ENCODE results near the gene ALKBH7. TPM values are rescaled to one million over a fixed set of nuclear protein-coding genes. Genes with fewer than 3 reads are reported as not detected.
"Not testable (repeated sequence)": the region's sequence is repeated elsewhere in the genome, so short reads cannot be mapped to it uniquely, and the experiment has no call there.

ALKBH7 gene
- total RNA-seq (2014; rRNA removed; shearing (Covaris generic)), result 105 and 149 TPM in 2 replicates

DNA sequence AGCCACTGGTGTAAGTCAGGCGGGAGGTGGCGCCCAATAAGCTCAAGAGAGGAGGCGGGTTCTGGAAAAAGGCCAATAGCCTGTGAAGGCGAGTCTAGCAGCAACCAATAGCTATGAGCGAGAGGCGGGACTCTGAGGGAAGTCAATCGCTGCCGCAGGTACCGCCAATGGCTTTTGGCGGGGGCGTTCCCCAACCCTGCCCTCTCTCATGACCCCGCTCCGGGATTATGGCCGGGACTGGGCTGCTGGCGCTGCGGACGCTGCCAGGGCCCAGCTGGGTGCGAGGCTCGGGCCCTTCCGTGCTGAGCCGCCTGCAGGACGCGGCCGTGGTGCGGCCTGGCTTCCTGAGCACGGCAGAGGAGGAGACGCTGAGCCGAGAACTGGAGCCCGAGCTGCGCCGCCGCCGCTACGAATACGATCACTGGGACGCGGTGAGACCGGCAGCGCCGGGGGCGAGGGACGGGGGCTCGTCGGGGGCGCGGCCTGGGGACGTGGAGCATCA, at the start of gene ALKBH7:
Gene ALKBH7 (plus strand): TSS at position 201 of the 502 bp plus-strand sequence. CDS start 27 bp downstream, at position 228.
- peak; percentile 100 for DNase-seq (ENCODE audit: low spot score)
- in situ Hi-C loops (cut with HindIII; ENCODE audit: low sequenced_read_pairs), result no loop called here

GRCh38 chr19:6324757-6325156, 47.8 kb upstream of the ALKBH7 start:
- DNase-seq (ENCODE audit: low spot score), result no peak
- in situ Hi-C loops (cut with HindIII; ENCODE audit: low sequenced_read_pairs), result no loop called here

DNA sequence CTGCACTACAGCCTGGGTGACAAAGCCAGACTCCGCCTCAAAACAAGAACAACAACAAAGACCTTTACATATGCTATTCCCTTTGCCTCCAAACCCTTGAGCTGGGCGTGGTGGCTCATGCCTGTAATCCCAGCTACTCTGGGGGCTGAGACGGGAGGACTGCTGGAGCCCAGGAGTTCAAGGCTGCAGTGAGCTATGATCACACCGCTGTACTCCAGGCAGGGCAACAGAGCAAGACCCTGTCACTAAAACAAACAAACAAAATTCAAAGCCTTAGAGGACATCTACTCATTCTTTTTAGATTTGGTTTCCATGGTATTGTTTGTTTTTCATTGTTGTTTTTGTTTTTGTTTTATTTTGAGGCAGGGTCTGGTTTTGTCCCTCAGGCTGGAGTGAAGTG, 47.0 kb upstream of the ALKBH7 start:
- DNase-seq (ENCODE audit: low spot score), result no peak
- in situ Hi-C loops (cut with HindIII; ENCODE audit: low sequenced_read_pairs), result no loop called here

DNA sequence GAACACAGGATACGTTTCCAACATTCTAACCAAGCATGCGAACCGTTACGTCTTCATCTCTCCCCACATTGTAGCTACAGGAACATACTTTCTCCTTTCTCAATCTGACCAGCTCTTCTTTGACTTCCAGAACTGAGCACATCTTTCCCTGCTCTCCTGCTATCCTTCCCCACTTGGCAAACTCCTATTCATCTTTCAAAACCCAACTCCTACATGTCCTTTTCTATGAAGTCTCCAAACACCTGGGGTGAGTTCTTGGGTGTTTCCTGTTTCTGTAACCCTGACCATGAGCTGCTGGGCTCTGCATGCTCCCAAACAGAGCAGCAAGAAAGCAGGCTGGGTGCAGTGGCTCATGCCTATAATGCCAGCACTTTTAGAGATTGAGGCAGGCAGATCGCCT, 45.8 kb upstream of the ALKBH7 start:
- DNase-seq (ENCODE audit: low spot score), result no peak
- in situ Hi-C loops (cut with HindIII; ENCODE audit: low sequenced_read_pairs), result no loop called here

DNA sequence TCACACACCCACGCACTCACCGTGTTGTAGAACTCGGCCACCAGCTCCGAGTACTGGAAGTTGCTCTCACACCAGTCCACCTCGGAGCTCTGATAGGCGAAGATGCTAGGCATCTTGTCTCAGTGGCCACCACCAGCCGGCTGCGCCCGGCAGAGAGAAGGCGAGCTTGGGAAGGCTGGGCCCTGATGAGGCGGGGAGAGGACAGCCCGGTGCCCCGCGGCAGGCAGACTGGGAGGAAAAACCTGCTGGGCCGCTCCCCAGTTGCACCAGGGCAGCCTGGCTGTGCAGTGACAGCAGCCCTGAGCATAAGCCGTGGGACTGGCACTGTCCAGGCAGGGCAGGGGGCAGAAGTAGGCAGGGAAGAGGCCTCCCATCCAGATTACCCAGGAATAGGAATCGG, 39.2 kb upstream of the ALKBH7 start, which contains the start of gene ACER1:
Gene ACER1 (minus strand): TSS at position 174 of the 400 bp plus-strand sequence. CDS start 61 bp downstream, at position 113.
- in situ Hi-C loops (cut with HindIII; ENCODE audit: low sequenced_read_pairs), result no loop called here
- no peak for DNase-seq (ENCODE audit: low spot score)

DNA sequence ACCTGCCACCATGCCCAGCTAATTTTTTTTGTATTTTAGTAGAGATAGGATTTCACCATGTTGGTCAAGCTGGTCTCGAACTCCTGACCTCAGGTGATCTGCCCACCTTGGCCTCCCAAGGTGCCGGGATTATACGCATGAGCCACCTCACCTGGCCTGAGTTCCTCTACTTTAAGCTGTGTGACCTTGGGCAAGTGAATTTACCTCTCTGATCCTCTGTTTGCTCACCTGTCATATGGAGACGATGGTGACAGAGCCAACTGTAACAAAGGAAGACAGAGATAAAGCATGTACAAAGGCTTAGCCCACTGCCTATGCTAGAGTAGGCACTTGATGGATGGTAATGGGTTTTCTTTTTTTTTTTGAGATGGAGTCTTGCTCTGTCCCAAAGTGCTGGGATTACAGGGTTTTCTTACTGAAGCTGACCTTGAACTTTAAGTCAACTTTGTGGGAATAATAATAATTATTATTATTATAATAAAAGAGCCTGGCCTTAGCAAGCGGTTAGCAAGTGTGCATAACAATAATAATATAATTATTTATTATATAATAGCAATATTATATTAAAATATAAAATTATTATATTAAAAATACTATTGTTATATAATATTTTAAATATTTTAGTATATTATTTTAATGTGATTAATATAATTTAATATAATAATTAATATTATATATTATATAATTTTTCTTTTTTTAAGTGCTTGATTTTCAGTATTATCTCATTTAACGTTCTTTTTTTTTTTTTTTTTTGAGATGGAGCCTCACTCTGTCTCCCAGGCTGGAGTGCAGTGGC, 37.9 kb upstream of the ALKBH7 start:
- DNase-seq (ENCODE audit: low spot score), result no peak
- in situ Hi-C loops (cut with HindIII; ENCODE audit: low sequenced_read_pairs), result no loop called here

GRCh38 chr19:6340493-6341201, 31.9 kb upstream of the ALKBH7 start:
- no peak for DNase-seq (ENCODE audit: low spot score)
- in situ Hi-C loops (cut with HindIII; ENCODE audit: low sequenced_read_pairs), result no loop called here

DNA sequence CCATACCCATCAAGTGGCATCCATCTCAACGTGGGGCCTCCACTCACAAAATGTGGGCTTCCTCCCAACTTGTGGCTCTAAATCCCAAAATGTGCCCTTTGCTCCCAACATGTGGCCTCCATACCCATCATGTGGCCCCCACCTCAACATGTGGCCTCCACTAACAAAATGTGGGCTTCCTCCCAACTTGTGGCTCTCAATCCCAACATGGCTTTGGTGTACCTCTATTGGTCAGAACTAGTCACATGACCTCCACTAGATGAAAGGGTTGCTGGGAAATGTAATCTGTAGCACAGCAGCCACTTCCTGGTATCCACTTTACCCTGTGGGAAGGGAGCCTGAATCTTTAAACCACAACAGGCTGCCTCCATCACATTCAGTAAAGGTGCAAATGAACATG, 29.1 kb upstream of the ALKBH7 start:
- in situ Hi-C loops (cut with HindIII; ENCODE audit: low sequenced_read_pairs), result no loop called here

DNA sequence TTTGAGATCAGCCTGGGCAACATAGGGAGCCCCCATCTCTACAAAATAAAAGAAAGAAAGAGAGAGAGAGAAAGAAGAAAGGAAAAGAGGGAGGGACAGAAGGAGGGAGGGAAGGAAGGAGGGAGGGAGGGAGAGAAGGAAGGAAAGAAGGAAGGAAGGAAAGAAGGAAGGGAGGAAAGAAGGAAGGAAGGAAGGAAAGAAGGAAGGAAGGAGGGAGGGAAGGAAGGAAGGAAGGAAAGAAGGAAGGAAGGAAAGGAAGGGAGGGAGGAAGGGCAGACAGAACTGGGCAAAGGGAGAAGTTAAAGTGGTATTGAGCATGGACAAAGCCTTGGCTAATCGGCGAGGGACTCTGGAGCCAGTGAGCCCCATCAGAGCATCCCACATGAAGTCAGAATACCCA, 23.3 kb upstream of the ALKBH7 start:
- DNase-seq (ENCODE audit: low spot score); in situ Hi-C loops (cut with HindIII; ENCODE audit: low sequenced_read_pairs): not testable (repeated sequence)

More for the DNA sequence above, 29.1 kb upstream of the ALKBH7 start:
- DNase-seq (ENCODE audit: low spot score), result no peak

DNA sequence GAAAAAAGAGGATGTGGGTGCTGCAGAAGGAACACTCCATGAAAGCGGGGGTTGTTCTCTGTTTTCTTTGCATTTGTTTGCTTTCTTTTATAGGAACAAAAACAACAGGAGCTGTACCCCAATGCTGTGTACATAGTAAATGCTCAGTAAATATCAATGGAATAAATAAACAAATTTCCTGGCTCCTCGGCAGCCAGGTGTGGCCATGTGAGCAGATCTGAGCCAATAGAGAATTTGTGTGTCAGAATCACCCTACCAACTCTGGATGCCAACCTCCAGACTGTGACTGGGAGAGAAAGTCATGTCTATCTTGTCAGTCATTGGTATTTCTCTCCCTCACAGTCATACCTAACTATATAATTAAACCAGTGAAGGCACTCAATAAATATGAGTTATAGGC, 21.9 kb upstream of the ALKBH7 start:
- in situ Hi-C loops (cut with HindIII; ENCODE audit: low sequenced_read_pairs), result no loop called here
- no peak for DNase-seq (ENCODE audit: low spot score)

- in situ Hi-C loops (cut with HindIII; ENCODE audit: low sequenced_read_pairs), result no loop called here
- DNase-seq (ENCODE audit: low spot score), result no peak
Measured at GRCh38 chr19:6352381-6353165, 20.0 kb upstream of the ALKBH7 start.

DNA sequence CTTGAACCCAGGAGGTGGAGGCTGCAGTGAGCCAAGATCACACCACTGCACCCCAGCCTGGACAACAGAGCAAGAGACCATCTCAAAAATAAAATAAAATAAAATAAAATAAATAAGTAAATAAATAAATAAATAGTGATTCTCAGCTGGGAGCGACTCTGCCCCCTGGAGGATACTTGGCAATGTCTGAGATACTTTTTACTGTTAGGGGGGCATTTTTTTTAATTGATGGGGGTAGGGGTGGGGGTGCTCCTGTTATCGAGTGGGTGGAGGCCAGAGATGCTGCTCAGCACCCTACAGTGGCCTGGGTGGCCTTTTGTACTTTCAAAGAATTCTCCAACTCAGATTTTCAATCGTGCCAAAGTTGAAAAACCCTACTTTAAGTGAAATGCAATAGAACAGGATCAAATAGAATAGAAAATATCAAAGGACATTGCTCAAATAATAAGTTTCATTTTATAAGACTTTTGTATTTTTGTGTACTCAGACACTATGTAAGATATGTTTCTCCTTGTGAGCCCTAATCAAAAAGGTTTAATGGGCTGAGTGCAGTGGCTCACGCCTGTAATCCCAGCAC, 18.4 kb upstream of the ALKBH7 start:
- no peak for DNase-seq (ENCODE audit: low spot score)
- in situ Hi-C loops (cut with HindIII; ENCODE audit: low sequenced_read_pairs), result no loop called here

- DNase-seq (ENCODE audit: low spot score); in situ Hi-C loops (cut with HindIII; ENCODE audit: low sequenced_read_pairs): not testable (repeated sequence)
Measured at GRCh38 chr19:6355321-6356040, 17.1 kb upstream of the ALKBH7 start.

- in situ Hi-C loops (cut with HindIII; ENCODE audit: low sequenced_read_pairs), result no loop called here
Measured at GRCh38 chr19:6357174-6357573, 15.4 kb upstream of the ALKBH7 start.

GRCh38 chr19:6358003-6358402, 14.6 kb upstream of the ALKBH7 start:
- no peak for DNase-seq (ENCODE audit: low spot score)
- in situ Hi-C loops (cut with HindIII; ENCODE audit: low sequenced_read_pairs), result no loop called here

More at GRCh38 chr19:6357174-6357573, 15.4 kb upstream of the ALKBH7 start:
- no peak for DNase-seq (ENCODE audit: low spot score)

DNA sequence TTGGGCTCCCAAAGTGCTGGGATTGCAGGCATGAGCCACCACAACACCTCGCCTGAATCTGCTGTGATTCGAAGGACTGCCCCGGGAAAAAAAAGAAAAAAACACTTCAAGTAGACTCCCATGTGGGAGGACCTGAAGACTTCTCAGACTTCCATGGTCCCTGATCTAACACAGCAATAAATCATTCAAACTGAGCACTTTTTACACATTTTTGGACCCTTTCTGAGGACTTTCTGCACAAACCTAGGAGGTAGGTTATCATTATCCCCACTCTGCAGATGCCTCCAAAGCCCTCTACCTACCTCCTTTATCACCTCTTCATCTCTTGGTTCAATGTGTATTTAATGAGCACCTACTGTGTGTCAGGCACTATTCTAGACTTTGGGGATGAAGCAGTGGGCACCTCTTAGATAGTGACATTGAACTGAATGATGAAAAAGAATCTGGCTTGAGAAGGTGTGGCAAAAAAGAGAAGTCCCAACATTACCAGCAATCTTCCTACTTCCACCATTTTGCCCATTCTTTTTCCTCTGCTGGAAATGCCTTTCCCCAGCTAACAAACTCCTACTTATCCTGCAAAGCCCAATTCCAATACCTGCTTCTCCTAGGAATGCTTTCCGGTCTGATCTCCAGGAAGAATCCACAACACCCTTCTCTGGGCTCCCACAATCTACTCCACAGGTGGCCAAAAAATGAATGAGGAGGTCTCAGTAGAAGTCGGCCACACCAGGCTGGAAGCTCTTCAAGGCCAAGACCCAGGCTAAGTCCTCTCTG, 12.8 kb upstream of the ALKBH7 start:
- DNase-seq (ENCODE audit: low spot score), result no peak
- in situ Hi-C loops (cut with HindIII; ENCODE audit: low sequenced_read_pairs), result no loop called here

GRCh38 chr19:6360445-6360844, 12.1 kb upstream of the ALKBH7 start:
- in situ Hi-C loops (cut with HindIII; ENCODE audit: low sequenced_read_pairs); DNase-seq (ENCODE audit: low spot score): not testable (repeated sequence)

DNA sequence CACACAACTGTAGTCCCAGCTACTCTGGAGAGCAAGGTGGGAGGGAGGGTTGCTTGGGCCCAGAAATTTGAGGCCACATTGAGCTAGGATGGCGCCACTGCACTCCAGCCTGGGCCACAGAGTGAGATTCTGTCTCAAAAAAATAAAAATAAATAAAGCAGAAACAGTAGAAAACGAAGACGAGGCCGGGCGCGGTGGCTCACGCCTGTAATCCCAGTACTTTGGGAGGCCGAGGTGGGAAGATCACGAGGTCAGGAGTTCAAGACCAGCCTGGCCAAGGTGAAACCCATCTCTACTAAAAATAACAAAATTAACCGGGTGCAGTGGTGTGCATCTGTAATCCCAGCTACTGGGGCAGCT, 11.8 kb upstream of the ALKBH7 start:
- in situ Hi-C loops (cut with HindIII; ENCODE audit: low sequenced_read_pairs); DNase-seq (ENCODE audit: low spot score): not testable (repeated sequence)

Measured in G401 (cell line).